T-cell (primary cell): ENCODE data around the gene DGAT2. TPM values are rescaled to one million over a fixed set of nuclear protein-coding genes. Genes with fewer than 3 reads are reported as not detected.

Experiments
- ATAC-seq, 4 experiments: fragments of 200-7000 bp in 3 of 4; fragments of 150-1000 bp in 1 of 4; cut with Tn5 transposase; replicated peaks in 1 of 4; 1 replicate in 3 of 4; 2 replicates in 1 of 4; pipeline ENCODE4 v1.10.0; 2021; ENCODE audit warnings: moderate library complexity in 3 of 4, mild to moderate bottlenecking in 2 of 4, moderate number of reproducible peaks in 1 of 4
- CTCF ChIA-PET, 2 donors: fragments of 300-600 bp; sonication (Branson Sonifier 250); formaldehyde crosslinking; loops; one replicate each; lab custom pipeline; 2022; ENCODE audit warnings: antibody characterized with exemption in 2 of 2; lab: Charles Lee
- POLR2A ChIA-PET, 2 donors: fragments of 300-600 bp; sonication (Branson Sonifier 250); formaldehyde crosslinking; loops; one replicate each; lab custom pipeline; 2022; ENCODE audit warnings: antibody characterized with exemption in 2 of 2; lab: Charles Lee
- DNase-seq, 35 experiments: peaks; one replicate each; pipeline versions ENCODE4 v3.0.0 to v3.0.0-alpha.2; 2013 to 2023
- H3K27ac ChIP-seq: one replicate; pipeline ENCODE4 v1.5.1; 2013; ENCODE audit warnings: low read length
- H3K27me3 ChIP-seq, 2 experiments: replicated peaks in 1 of 2; 1 replicate in 1 of 2; 2 replicates in 1 of 2; pipeline versions ENCODE4 v1.6.1 to v1.7.0; 2013; ENCODE audit warnings: low read length in 1 of 2, mixed read lengths in 1 of 2; ENCODE audit not compliant: control insufficient read depth in 2 of 2, insufficient read depth in 2 of 2; ENCODE audit errors: extremely low read depth in 1 of 2
- H3K36me3 ChIP-seq, 2 donors: 1 replicate in 1 of 2; 2 replicates in 1 of 2; pipeline versions ENCODE4 v1.6.1 to v1.7.0; 2013; ENCODE audit warnings: low read length in 1 of 2; ENCODE audit not compliant: control insufficient read depth in 2 of 2, insufficient read depth in 1 of 2; ENCODE audit errors: extremely low read depth in 1 of 2
- H3K4me1 ChIP-seq, 2 experiments: 1 replicate in 1 of 2; 2 replicates in 1 of 2; pipeline versions ENCODE4 v1.6.1 to v1.7.0; 2013; ENCODE audit warnings: low read length in 2 of 2, mixed read lengths in 1 of 2; ENCODE audit not compliant: insufficient read depth in 2 of 2, control insufficient read depth in 1 of 2; ENCODE audit errors: extremely low read depth in 1 of 2
- H3K4me3 ChIP-seq, 2 donors: 1 replicate in 1 of 2; 2 replicates in 1 of 2; pipeline versions ENCODE4 v1.5.1 to v1.7.0; 2013; ENCODE audit warnings: mild to moderate bottlenecking in 2 of 2, low read length in 1 of 2, moderate library complexity in 1 of 2; ENCODE audit not compliant: control insufficient read depth in 1 of 2; ENCODE audit errors: extremely low read depth in 1 of 2
- H3K9me3 ChIP-seq: 2 replicates; pipeline ENCODE4 v1.7.0; 2013
- H3K27ac Mint-ChIP-seq, 2 donors: one replicate each; pipeline ENCODE4 v1.8.0; 2020 to 2021; ENCODE audit warnings: mild to moderate bottlenecking in 2 of 2, mixed read lengths in 2 of 2
- H3K27me3 Mint-ChIP-seq, 2 donors: one replicate each; pipeline ENCODE4 v1.8.0; 2021 to 2022; ENCODE audit warnings: mixed read lengths in 2 of 2
- H3K36me3 Mint-ChIP-seq: one replicate; pipeline ENCODE4 v1.8.0; 2021; ENCODE audit warnings: mixed read lengths
- H3K4me1 Mint-ChIP-seq, 3 donors: one replicate each; pipeline ENCODE4 v1.8.0; 2020 to 2022; ENCODE audit warnings: mixed read lengths in 3 of 3, mild to moderate bottlenecking in 1 of 3
- H3K4me3 Mint-ChIP-seq, 3 donors: one replicate each; pipeline ENCODE4 v1.8.0; 2020 to 2022; ENCODE audit warnings: mild to moderate bottlenecking in 3 of 3, mixed read lengths in 3 of 3, moderate library complexity in 3 of 3
- H3K9me3 Mint-ChIP-seq, 3 donors: one replicate each; pipeline ENCODE4 v1.8.0; 2020 to 2022; ENCODE audit warnings: mixed read lengths in 3 of 3
- WGBS: methylation state at CpG from one replicate; pipeline ENCODE4 v1.1.5; 2013; ENCODE audit warnings: missing lambda C conversion rate; ENCODE audit not compliant: insufficient coverage; 5-methylcytosine and 5-hydroxymethylcytosine counted together
- total RNA-seq, 35 experiments: library from RNA in 6 of 35; stranded (reverse) in 6 of 35; fragments of 120-200 nt in 1 of 35; gene quantifications; one replicate each; pipeline versions ENCODE4 v1.2.1 to v1.2.4 and lab custom pipeline; 2013 to 2026

Gene DGAT2
- total RNA-seq, 5 donors from 2014 or later (not counting 1 experiment from before 2014, with no cell fraction given) = 0.14 to 1.2 (median 0.61) TPM

DNA sequence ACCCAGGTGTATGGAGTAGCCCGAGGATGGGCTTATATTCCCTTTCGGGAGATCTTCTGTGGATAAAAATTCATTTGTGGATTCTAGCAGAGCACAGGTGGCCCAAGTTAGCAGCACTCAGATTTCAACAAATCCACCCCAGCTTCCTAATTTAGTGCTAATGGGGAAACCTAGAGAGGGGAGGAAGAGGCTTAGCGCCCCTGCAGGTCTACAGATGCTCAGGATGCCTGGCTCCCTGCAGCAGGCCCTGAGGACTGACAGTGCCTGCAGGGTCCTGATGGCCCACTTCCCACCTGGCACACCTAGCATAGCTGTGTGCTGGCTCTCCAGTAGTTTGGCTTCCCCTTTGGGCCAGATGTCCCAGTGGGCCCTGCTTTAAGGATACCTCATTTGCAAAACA, 6.5 kb downstream of the DGAT2 start:
- Histone ChIP-seq H3K4me1 (peaks cover 0 to 8% of the 10 kb centered on the region in 2 experiments), H3K27me3 (peaks cover 0 to 5% of the 10 kb centered on the region in 2 experiments), H3K9me3 (no peaks in the 10 kb centered on the region), H3K27ac (no peak overlapping the region), H3K4me3 (no peak overlapping the region), H3K36me3 (no peaks in the 10 kb centered on the region)
- CTCF ChIA-PET = no interaction called here
- Mint-ChIP-seq H3K9me3 (no peaks in the 10 kb centered on the region), H3K27ac (no peak overlapping the region), H3K27me3 (peaks cover 3 to 4% of the 10 kb centered on the region in 2 donors), H3K36me3 (no peaks in the 10 kb centered on the region), H3K4me1 (peaks cover 0 to 18% (median 6%) of the 10 kb centered on the region in 3 donors), H3K4me3 (no peak overlapping the region)
- no CpG with 5 or more reads among the region's 3 CpGs for WGBS
- DNase-seq (no peak), ATAC-seq (no peak)
- POLR2A ChIA-PET = no interaction called here

DNA sequence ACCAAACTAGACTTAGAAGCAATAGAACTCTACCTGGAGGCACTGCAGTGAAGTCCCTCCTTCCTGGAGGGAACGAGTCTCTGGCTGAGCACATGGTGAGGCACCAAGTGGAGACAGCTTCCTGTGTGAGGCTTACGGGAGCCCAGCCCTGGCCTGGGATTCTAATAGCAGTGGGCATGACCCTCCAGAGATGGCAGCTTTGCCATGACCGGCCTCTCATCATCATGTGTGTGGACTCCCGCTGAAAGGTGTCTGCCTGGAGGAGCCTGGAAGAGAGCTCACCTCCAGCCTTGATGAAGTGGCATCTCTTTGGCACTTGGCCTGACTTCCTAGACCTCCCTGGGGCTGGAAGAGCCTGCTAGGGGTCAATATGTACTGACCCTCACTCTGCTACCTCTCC, 8.0 kb downstream of the DGAT2 start:
- Histone ChIP-seq H3K4me3 (no peak overlapping the region), H3K4me1 (peaks cover 0 to 8% of the 10 kb centered on the region in 2 experiments), H3K36me3 (no peaks in the 10 kb centered on the region), H3K27me3 (no peaks in the 10 kb centered on the region), H3K9me3 (no peaks in the 10 kb centered on the region), H3K27ac (no peak overlapping the region)
- H3K9me3 Mint-ChIP-seq = no peaks in the 10 kb centered on the region
- ATAC-seq (no peak), DNase-seq (no peak)
- peaks cover 0 to 17% (median 6%) of the 10 kb centered on the region in 3 donors for H3K4me1 Mint-ChIP-seq
- no peaks in the 10 kb centered on the region for H3K36me3 Mint-ChIP-seq
- no peak overlapping the region for H3K27ac Mint-ChIP-seq
- 97% methylated on average over 3 of the region's 4 CpGs for WGBS
- POLR2A ChIA-PET = no interaction called here
- H3K4me3 Mint-ChIP-seq = no peak overlapping the region
- CTCF ChIA-PET = no interaction called here
- no peaks in the 10 kb centered on the region for H3K27me3 Mint-ChIP-seq

DNA sequence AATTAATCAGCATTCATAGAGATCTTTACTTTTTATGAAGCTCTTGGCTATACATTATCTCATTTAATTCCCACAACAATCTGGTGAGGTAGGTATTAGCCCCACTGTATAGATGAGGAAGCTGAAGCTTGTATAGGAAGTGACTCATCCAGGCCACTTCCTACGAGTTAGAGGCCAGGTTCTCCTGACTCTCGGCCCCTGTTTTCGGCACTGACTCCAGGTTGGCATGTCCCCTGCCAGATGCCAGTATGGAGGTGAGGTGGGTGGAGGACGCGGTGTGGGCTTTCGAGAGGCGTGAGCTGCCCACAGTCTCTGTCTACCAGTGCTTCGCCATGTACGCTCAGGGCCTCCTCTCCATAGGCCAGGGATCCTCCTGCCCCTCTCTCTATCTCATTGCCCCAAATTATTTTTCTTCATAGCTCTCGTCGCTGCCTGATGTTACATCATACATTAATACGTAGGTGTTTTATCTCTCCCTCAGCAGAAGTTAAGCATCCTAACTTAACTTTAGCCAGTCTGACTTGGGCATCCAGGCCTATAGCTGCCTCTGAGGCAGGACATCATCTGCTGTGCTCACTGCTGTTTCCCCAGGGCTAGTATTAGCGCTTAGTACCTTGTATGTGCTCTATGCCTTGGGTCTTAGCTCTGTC, 9.0 kb downstream of the DGAT2 start:
- Histone ChIP-seq H3K9me3 (no peaks in the 10 kb centered on the region), H3K4me3 (no peak overlapping the region), H3K36me3 (no peaks in the 10 kb centered on the region), H3K27me3 (no peaks in the 10 kb centered on the region), H3K4me1 (peaks cover 0 to 8% of the 10 kb centered on the region in 2 experiments), H3K27ac (no peak overlapping the region)
- ChIA-PET POLR2A (no interaction called here), CTCF (interaction anchor here in 1 of 2 donors (0.5 kb wide), 1 partner anchor 47 kb away, joined by 5 read pairs; no protein-coding TSS in a partner anchor)
- WGBS = 65% methylated on average over 9 of the region's 13 CpGs
- H3K27ac Mint-ChIP-seq = no peak overlapping the region
- DNase-seq (no peak), ATAC-seq (peak in 1 of 4 experiments; percentile 41)
- no peaks in the 10 kb centered on the region for H3K36me3 Mint-ChIP-seq
- H3K4me3 Mint-ChIP-seq = no peak overlapping the region
- no peaks in the 10 kb centered on the region for H3K9me3 Mint-ChIP-seq
- peaks cover 0 to 17% (median 6%) of the 10 kb centered on the region in 3 donors for H3K4me1 Mint-ChIP-seq
- no peaks in the 10 kb centered on the region for H3K27me3 Mint-ChIP-seq

DNA sequence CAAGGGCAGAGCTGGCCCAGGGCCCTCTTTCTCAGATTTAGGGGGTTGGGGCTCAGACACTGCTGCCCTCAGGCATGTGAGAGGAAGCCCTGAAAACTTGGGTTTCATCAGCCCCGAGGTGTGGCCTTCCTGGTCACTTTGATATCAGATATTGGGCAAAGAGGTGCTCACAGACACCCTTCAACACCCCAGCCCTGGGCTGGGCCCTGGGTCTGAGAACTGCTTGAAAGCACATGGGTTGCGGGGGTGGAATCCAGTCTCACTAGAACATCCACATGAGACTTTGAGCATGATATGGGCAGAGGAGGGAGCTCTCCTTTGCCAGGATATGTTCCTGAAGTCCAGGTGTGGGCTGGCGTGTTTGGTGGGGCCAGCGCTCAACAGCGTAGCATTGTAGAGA, 10.4 kb downstream of the DGAT2 start:
- no peaks in the 10 kb centered on the region for H3K9me3 ChIP-seq
- CTCF ChIA-PET = no interaction called here
- H3K27me3 Mint-ChIP-seq = no peaks in the 10 kb centered on the region

DNA sequence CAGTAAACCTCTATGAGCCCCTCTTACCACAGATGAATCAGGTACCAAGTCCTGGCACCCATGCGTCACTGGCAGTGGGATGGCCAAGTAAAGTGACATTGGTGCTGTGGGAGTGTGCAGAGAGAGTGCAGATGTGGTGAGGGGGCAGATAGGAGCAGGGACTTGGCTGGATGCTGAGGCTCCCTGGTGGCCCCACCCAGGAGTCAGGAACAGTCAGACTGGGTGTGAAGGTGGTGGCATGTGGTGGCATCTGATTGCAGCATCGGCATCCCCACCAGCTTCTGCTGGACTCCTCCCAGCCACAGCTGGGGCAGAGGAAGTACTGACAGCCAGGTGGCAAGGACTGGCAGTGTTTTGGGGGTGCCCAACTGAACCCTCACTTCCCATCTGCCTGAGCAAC, 11.4 kb downstream of the DGAT2 start:
- Histone ChIP-seq H3K4me3 (no peak overlapping the region), H3K27me3 (no peaks in the 10 kb centered on the region), H3K4me1 (peaks cover 0 to 8% of the 10 kb centered on the region in 2 experiments), H3K36me3 (no peaks in the 10 kb centered on the region), H3K27ac (no peak overlapping the region), H3K9me3 (no peaks in the 10 kb centered on the region)
- DNase-seq (no peak), ATAC-seq (peak in 1 of 4 experiments; percentile 36)
- no peaks in the 10 kb centered on the region for H3K27me3 Mint-ChIP-seq
- no peak overlapping the region for H3K4me3 Mint-ChIP-seq
- no peaks in the 10 kb centered on the region for H3K9me3 Mint-ChIP-seq
- no peak overlapping the region for H3K27ac Mint-ChIP-seq
- POLR2A ChIA-PET = no interaction called here
- H3K36me3 Mint-ChIP-seq = no peaks in the 10 kb centered on the region
- WGBS = no CpG with 5 or more reads among the region's 2 CpGs
- H3K4me1 Mint-ChIP-seq = peaks cover 0 to 11% (median 6%) of the 10 kb centered on the region in 3 donors
- CTCF ChIA-PET = no interaction called here

More for the DNA sequence above, 10.4 kb downstream of the DGAT2 start:
- no peak overlapping the region for H3K4me3 ChIP-seq
- Mint-ChIP-seq H3K27ac (no peak overlapping the region), H3K36me3 (no peaks in the 10 kb centered on the region), H3K4me3 (no peak overlapping the region), H3K9me3 (no peaks in the 10 kb centered on the region), H3K4me1 (peaks cover 0 to 11% (median 6%) of the 10 kb centered on the region in 3 donors)
- H3K27me3 ChIP-seq = no peaks in the 10 kb centered on the region
- POLR2A ChIA-PET = interaction anchor here in 1 of 2 donors (0.7 kb wide), 1 partner anchor 189 kb away, joined by 8 read pairs; no protein-coding TSS in a partner anchor
- peaks cover 0 to 8% of the 10 kb centered on the region in 2 experiments for H3K4me1 ChIP-seq
- ATAC-seq (no peak), DNase-seq (no peak)
- H3K36me3 ChIP-seq = no peaks in the 10 kb centered on the region
- H3K27ac ChIP-seq = no peak overlapping the region
- WGBS = no CpG with 5 or more reads among the region's 5 CpGs

DNA sequence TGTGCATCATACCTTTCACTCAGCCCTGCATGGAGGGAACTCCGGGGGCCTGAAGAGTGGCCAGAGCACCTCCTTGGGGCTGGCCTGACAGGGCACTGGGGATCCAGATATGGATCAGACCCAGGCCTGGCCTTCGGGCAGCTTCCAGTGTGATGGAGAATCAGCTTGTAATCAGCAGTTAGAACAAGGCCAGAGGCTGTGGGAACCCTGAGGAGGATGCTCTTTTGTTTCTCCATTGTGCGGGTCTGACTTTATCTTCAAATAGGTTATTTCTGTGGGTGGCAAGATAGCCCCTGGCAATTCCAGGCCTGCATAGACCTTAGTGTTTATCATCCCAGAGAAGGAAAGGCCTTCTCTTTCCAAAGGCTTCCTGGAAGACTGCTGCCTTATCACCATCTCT, 12.3 kb downstream of the DGAT2 start:
- DNase-seq = no peak
- Histone ChIP-seq H3K36me3 (no peaks in the 10 kb centered on the region), H3K27me3 (no peaks in the 10 kb centered on the region), H3K9me3 (no peaks in the 10 kb centered on the region), H3K4me1 (peaks cover 0 to 8% of the 10 kb centered on the region in 2 experiments), H3K4me3 (no peak overlapping the region), H3K27ac (no peak overlapping the region)
- Mint-ChIP-seq H3K4me1 (peaks cover 0 to 11% (median 6%) of the 10 kb centered on the region in 3 donors), H3K36me3 (no peaks in the 10 kb centered on the region), H3K9me3 (no peaks in the 10 kb centered on the region), H3K4me3 (no peak overlapping the region), H3K27ac (no peak overlapping the region), H3K27me3 (no peaks in the 10 kb centered on the region)
- POLR2A ChIA-PET = no interaction called here
- ATAC-seq = no peak
- CTCF ChIA-PET = no interaction called here
- WGBS = 100% methylated on average over 2 of the region's 3 CpGs
